K562 (cell line): ENCODE results near the gene PPCDC. TPM values are rescaled to one million over a fixed set of nuclear protein-coding genes. Genes with fewer than 3 reads are reported as not detected.

ENCODE experiments used
- ATAC-seq: fragments of 200-7000 bp; cut with Tn5 transposase; 3 replicates; pipeline ENCODE4 v1.9.1; 2020; ENCODE audit warnings: moderate library complexity
- BruUV-seq: library from RNA; stranded (reverse); fragments of 400-500 nt; replicated peaks from 2 replicates; lab custom pipeline; 2021; lab: Mats Ljungman, UMichigan
- CTCF ChIA-PET: fragments of 300-600 bp; formaldehyde crosslinking; extraction: SDS; loops from one replicate; lab custom pipeline; 2021; ENCODE audit warnings: low intra/inter-chr PET ratio; lab: Yijun Ruan, JAX
- POLR2A ChIA-PET: fragments of 300-600, 350-650 bp; sonication (Branson Sonifier 250); formaldehyde crosslinking; extraction: SDS; loops from one replicate; lab custom pipeline; 2021; ENCODE audit warnings: antibody characterized with exemption, inconsistent platforms; lab: Yijun Ruan, JAX
- DNase-seq, 4 experiments: peaks; one replicate each; pipeline versions ENCODE4 v3.0.0 to v3.0.0-alpha.2; 2011 to 2018; ENCODE audit warnings: low spot score in 3 of 4, mixed read lengths in 3 of 4; ENCODE audit errors: extremely low read depth in 1 of 4
- FAIRE-seq: peaks from 2 replicates; lab custom pipeline; 2011; peaks lifted over from hg19 to GRCh38; lab: Jason Lieb, UNC
- H2AFZ ChIP-seq: 2 replicates; pipeline ENCODE4 v1.6.0; 2011; ENCODE audit warnings: low read depth, low read length, control low read depth, inconsistent platforms
- H3K27ac ChIP-seq: fragments of 200-600 bp; 3 replicates; pipeline ENCODE4 v1.8.0; 2011; ENCODE audit warnings: low read depth, mild to moderate bottlenecking, control low read depth, inconsistent platforms, low read length, moderate library complexity, mixed read lengths; ENCODE audit errors: extremely low read depth
- H3K27me3 ChIP-seq, 2 experiments: fragments of 300-600 bp in 1 of 2; 2 replicates in 1 of 2; 3 replicates in 1 of 2; pipeline versions ENCODE4 v1.6.0 to v1.8.0; 2011; ENCODE audit warnings: inconsistent platforms in 2 of 2, low read length in 2 of 2, mild to moderate bottlenecking in 1 of 2, mixed read lengths in 1 of 2, moderate library complexity in 1 of 2; ENCODE audit not compliant: control insufficient read depth in 2 of 2, insufficient read depth in 2 of 2
- H3K36me3 ChIP-seq: fragments of 300-600 bp; 3 replicates; pipeline ENCODE4 v1.8.0; 2011; ENCODE audit warnings: mild to moderate bottlenecking, low read length, inconsistent platforms; ENCODE audit not compliant: control insufficient read depth, insufficient read depth
- H3K4me1 ChIP-seq, 2 experiments: fragments of 200-600 bp in 1 of 2; replicated peaks in 1 of 2; 2 replicates in 1 of 2; 3 replicates in 1 of 2; pipeline versions ENCODE4 v1.5.1 to v1.8.0; 2011; ENCODE audit warnings: inconsistent platforms in 2 of 2, low read length in 2 of 2, mild to moderate bottlenecking in 1 of 2, mixed read lengths in 1 of 2, moderate library complexity in 1 of 2; ENCODE audit not compliant: control insufficient read depth in 2 of 2, insufficient read depth in 2 of 2
- H3K4me2 ChIP-seq: 2 replicates; pipeline ENCODE4 v1.6.1; 2011; ENCODE audit warnings: low read length, control low read depth, inconsistent platforms, mixed read lengths; ENCODE audit not compliant: insufficient read depth
- H3K4me3 ChIP-seq: fragments of 200-600 bp; sonication (generic), shearing (Covaris generic); 2 replicates; pipeline ENCODE4 v1.5.1; 2016; ENCODE audit warnings: control low read depth, inconsistent platforms
- H3K79me2 ChIP-seq: fragments of 200-600 bp; 3 replicates; pipeline ENCODE4 v1.8.0; 2011; ENCODE audit warnings: low read length, inconsistent platforms; ENCODE audit not compliant: control insufficient read depth, insufficient read depth
- H3K9ac ChIP-seq, 2 experiments: 2 replicates each; pipeline versions ENCODE4 v1.6.0 to v1.6.1; 2011; ENCODE audit warnings: low read depth in 2 of 2, low read length in 2 of 2, control low read depth in 1 of 2, inconsistent platforms in 1 of 2, mild to moderate bottlenecking in 1 of 2, mixed read lengths in 1 of 2; ENCODE audit not compliant: insufficient read depth in 1 of 2
- H3K9me1 ChIP-seq: one replicate; pipeline ENCODE4 v1.6.0; 2011; ENCODE audit warnings: inconsistent platforms, mild to moderate bottlenecking, low read length, moderate library complexity; ENCODE audit not compliant: control insufficient read depth, insufficient read depth
- H3K9me3 ChIP-seq: replicated peaks from 2 replicates; pipeline ENCODE4 v1.5.1; 2011; ENCODE audit warnings: low read depth, low read length, inconsistent platforms; ENCODE audit not compliant: control insufficient read depth, insufficient read depth
- H4K20me1 ChIP-seq: replicated peaks from 2 replicates; pipeline ENCODE4 v1.6.1; 2011; ENCODE audit warnings: low read length, inconsistent platforms, mixed read lengths; ENCODE audit not compliant: control insufficient read depth, insufficient read depth
- CC2D1A ChIP-seq: fragments of 450-650 bp; IDR thresholded peaks from 2 replicates; pipeline ENCODE4 v1.6.1; 2017; ENCODE audit warnings: mild to moderate bottlenecking
- EHMT2 ChIP-seq: fragments of 450-650 bp; IDR thresholded peaks from 2 replicates; pipeline ENCODE4 v1.6.1; 2018; ENCODE audit warnings: antibody characterized with exemption
- ETS2 ChIP-seq: IDR thresholded peaks from 2 replicates; pipeline ENCODE4 v1.6.1; 2016; ENCODE audit warnings: borderline replicate concordance, missing genetic modification characterization, mild to moderate bottlenecking, moderate library complexity, missing compliant biosample characterization; ENCODE audit not compliant: poor library complexity, severe bottlenecking
- HMG20B ChIP-seq: fragments of 250-450 bp; sonication (Bioruptor Pico); IDR thresholded peaks from 2 replicates; pipeline ENCODE4 v1.5.0; 2021; ENCODE audit warnings: mild to moderate bottlenecking
- HMGXB4 ChIP-seq: sonication (generic); formaldehyde crosslinking; IDR thresholded peaks from 2 replicates; pipeline ENCODE4 v1.8.1; 2023; ENCODE audit warnings: mild to moderate bottlenecking, missing genetic modification reagents
- MAFF ChIP-seq: IDR thresholded peaks from 2 replicates; pipeline ENCODE4 v1.6.1; 2012; ENCODE audit warnings: low read length, improper control_type of control experiment
- MBD1 ChIP-seq: fragments of 250-450 bp; sonication (Bioruptor Pico); IDR thresholded peaks from 2 replicates; pipeline ENCODE4 v1.8.0; 2022; ENCODE audit warnings: inconsistent platforms
- MEIS2 ChIP-seq: fragments of 450-650 bp; IDR thresholded peaks from 2 replicates; pipeline ENCODE4 v1.6.1; 2014; ENCODE audit warnings: mild to moderate bottlenecking; ENCODE audit not compliant: partially characterized antibody
- NELFE ChIP-seq: IDR thresholded peaks from 2 replicates; pipeline ENCODE4 v1.6.1; 2011; ENCODE audit warnings: mild to moderate bottlenecking; ENCODE audit not compliant: insufficient read depth, insufficient read length
- NR2C2 ChIP-seq, 2 experiments: fragments of 200-800 bp in 1 of 2; sonication (Bioruptor generic) in 1 of 2; sonication (generic) in 1 of 2; formaldehyde crosslinking in 1 of 2; IDR thresholded peaks; 2 replicates each; pipeline versions ENCODE4 v1.6.1 to v1.8.0; 2016 to 2022; ENCODE audit warnings: mild to moderate bottlenecking in 1 of 2, missing compliant biosample characterization in 1 of 2, missing genetic modification characterization in 1 of 2, missing genetic modification reagents in 1 of 2
- NR4A1 ChIP-seq, 2 experiments: fragments of 250-450 bp in 1 of 2; fragments of 450-650 bp in 1 of 2; sonication (Bioruptor Pico) in 1 of 2; IDR thresholded peaks; 2 replicates each; pipeline versions ENCODE4 v1.4.0 to v1.6.1; 2016 to 2020; ENCODE audit warnings: mild to moderate bottlenecking in 2 of 2, missing compliant biosample characterization in 1 of 2, missing genetic modification characterization in 1 of 2, moderate library complexity in 1 of 2
- PHF20 ChIP-seq: fragments of 450-650 bp; IDR thresholded peaks from 2 replicates; pipeline ENCODE4 v1.6.1; 2018; ENCODE audit not compliant: partially characterized antibody
- SMAD1 ChIP-seq: fragments of 150-350 bp; IDR thresholded peaks from 2 replicates; pipeline ENCODE4 v1.6.1; 2014; ENCODE audit warnings: low read length, low read depth; ENCODE audit not compliant: partially characterized antibody
- SMAD2 ChIP-seq: fragments of 150-350 bp; IDR thresholded peaks from 2 replicates; pipeline ENCODE4 v1.6.1; 2014; ENCODE audit warnings: low read depth, mild to moderate bottlenecking, low read length
- SMARCB1 ChIP-seq: IDR thresholded peaks from 2 replicates; pipeline ENCODE4 v1.6.1; 2011; ENCODE audit warnings: improper control_type of control experiment, low read depth; ENCODE audit not compliant: insufficient read length
- ZNF121 ChIP-seq: sonication (generic); formaldehyde crosslinking; conservative IDR thresholded peaks from 2 replicates; pipeline ENCODE4 v1.8.0; 2022; ENCODE audit warnings: missing genetic modification reagents
- ZNF239 ChIP-seq: fragments of 250-450 bp; sonication (Bioruptor Pico); IDR thresholded peaks from 2 replicates; pipeline ENCODE4 v1.4.0; 2020; ENCODE audit warnings: mild to moderate bottlenecking
- WGBS: fragments of 100-300 bp; shearing (Covaris generic); methylation state at CpG from one replicate; pipeline ENCODE4 v1.1.6; 2016; ENCODE audit warnings: low coverage, mixed read lengths; ENCODE audit not compliant: insufficient coverage; ENCODE audit errors: missing lambda C conversion rate; 5-methylcytosine and 5-hydroxymethylcytosine counted together
- in situ Hi-C: fragments of 300-500 bp; cut with MboI; formaldehyde crosslinking; loops from 4 replicates; pipeline ENCODE4 v1.15.0; 2018; ENCODE audit warnings: inconsistent platforms, mixed read lengths
- intact Hi-C: fragments of 100-400 bp; cut with micrococcal nuclease; formaldehyde crosslinking; loops from 2 replicates; pipeline ENCODE4 v1.14.2; 2022
- polyA plus RNA-seq, 8 experiments: library from polyadenylated mRNA; depleted of rRNA in 4 of 8; stranded (reverse) in 5 of 8; unstranded in 3 of 8; fragments of >200 nt; fragmentation: Nextera tagmentation in 2 of 8; fragmentation: Illumina TruSeq in 1 of 8; extraction: Ambion mirVana in 2 of 8; extraction: Trizol in 1 of 8; gene quantifications; 2 replicates each; pipeline versions ENCODE4 v1.2.1 to v1.2.3, GENCODE V29; 2011 to 2014; ENCODE audit warnings: inconsistent platforms in 1 of 8, missing spikeins in 1 of 8
- total RNA-seq, 7 experiments: library from RNA; depleted of rRNA in 6 of 7; stranded (reverse); fragments of >200 nt in 6 of 7; fragmentation: Illumina TruSeq in 2 of 7; extraction: Trizol in 2 of 7; gene quantifications; 2 replicates each; pipeline versions ENCODE4 v1.2.1 to v1.2.3, GENCODE V29; 2011 to 2021; ENCODE audit warnings: low replicate concordance in 1 of 7

Gene PPCDC
- total and polyA plus RNA-seq, 9 of the 15 experiments (the other 6 are each of a cell fraction or from before 2014, with no cell fraction given), result 10.9 to 53.6 (median 16.7) TPM

- no peaks in the 10 kb centered on the region for H4K20me1 ChIP-seq
- FAIRE-seq (no peak), DNase-seq (no peak), ATAC-seq (no peak)
- WGBS, result 0% methylated on average over 1 of the region's 1 CpG
- H3K9me3 ChIP-seq, result peaks cover 2% of the 10 kb centered on the region; the same call in 1 of the 2 replicates
- H3K36me3 ChIP-seq, result no peaks in the 10 kb centered on the region
- no peak overlapping the region for H2AFZ ChIP-seq
- no peaks in the 10 kb centered on the region for H3K4me1 ChIP-seq
- H3K4me3 ChIP-seq, result no peak overlapping the region
- no peaks in the 10 kb centered on the region for H3K9me1 ChIP-seq
- TF ChIP-seq MAFF (no peak), ZNF121 (CRISPR knock-in tag) (no peak), NR4A1 (CRISPR knock-in tag; IDR thresholded peaks at IDR 0.05) (no peak), NR4A1 (tag; IDR thresholded peaks at IDR 0.05) (no peak), ZNF239 (CRISPR knock-in tag) (no peak), SMAD1 (no peak), ETS2 (tag) (no peak), NELFE (no peak), MBD1 (no peak), SMARCB1 (no peak), SMAD2 (no peak), CC2D1A (no peak), EHMT2 (no peak), HMG20B (CRISPR knock-in tag) (no peak), PHF20 (no peak), MEIS2 (no peak), NR2C2 (CRISPR knock-in tag; IDR thresholded peaks at IDR 0.05) (no peak), NR2C2 (tag; IDR thresholded peaks at IDR 0.05) (no peak), HMGXB4 (CRISPR knock-in tag) (no peak)
- peaks cover 10 to 28% of the 10 kb centered on the region in 2 experiments; a peak in 3 of 5 replicates for H3K27me3 ChIP-seq
- no peak overlapping the region for H3K9ac ChIP-seq
- no TSS peak for BruUV-seq
- POLR2A ChIA-PET, result interaction anchor here (0.6 to 1.7 kb wide), 2 partner anchors 18 to 147 kb away, joined by 3 to 5 read pairs; no protein-coding TSS in a partner anchor
- intact Hi-C loops, result no loop called here
- H3K79me2 ChIP-seq, result no peaks in the 10 kb centered on the region
- in situ Hi-C loops, result no loop called here
- no peak overlapping the region for H3K27ac ChIP-seq
- CTCF ChIA-PET, result no interaction called here
- no peak overlapping the region for H3K4me2 ChIP-seq
Measured at GRCh38 chr15:74978077-74978476, 45.3 kb upstream of the PPCDC start.
